GM04504 (cell line): ENCODE data around the gene NRXN3.
"Not testable (repeated sequence)": the region's sequence is repeated elsewhere in the genome, so short reads cannot be mapped to it uniquely, and the experiment has no call there.

ENCODE experiments used
- DNase-seq: peaks from one replicate; pipeline ENCODE4 v3.0.0-alpha.2; 2012; ENCODE audit warnings: low read depth

The NRXN3 gene

DNA sequence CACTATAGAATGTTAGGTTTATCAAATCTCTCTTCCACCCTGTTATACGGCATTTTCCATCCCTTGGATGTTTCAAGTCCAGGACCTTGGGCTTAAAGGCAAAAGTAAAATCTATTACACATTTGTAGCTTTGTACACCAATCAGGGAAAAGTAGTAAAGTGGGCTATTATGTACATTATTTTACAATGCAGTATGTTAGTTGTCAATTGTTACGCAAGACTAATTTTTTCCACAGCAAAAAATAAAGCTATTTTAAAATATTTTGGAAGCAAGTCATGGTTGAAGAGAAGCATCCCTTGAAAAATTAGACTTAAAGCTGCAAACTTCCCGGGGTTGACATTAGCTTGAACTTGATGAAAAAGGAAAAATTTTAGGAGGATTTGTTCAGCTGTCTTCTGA, 1564.9 kb downstream of the NRXN3 start:
- no peak for DNase-seq

DNA sequence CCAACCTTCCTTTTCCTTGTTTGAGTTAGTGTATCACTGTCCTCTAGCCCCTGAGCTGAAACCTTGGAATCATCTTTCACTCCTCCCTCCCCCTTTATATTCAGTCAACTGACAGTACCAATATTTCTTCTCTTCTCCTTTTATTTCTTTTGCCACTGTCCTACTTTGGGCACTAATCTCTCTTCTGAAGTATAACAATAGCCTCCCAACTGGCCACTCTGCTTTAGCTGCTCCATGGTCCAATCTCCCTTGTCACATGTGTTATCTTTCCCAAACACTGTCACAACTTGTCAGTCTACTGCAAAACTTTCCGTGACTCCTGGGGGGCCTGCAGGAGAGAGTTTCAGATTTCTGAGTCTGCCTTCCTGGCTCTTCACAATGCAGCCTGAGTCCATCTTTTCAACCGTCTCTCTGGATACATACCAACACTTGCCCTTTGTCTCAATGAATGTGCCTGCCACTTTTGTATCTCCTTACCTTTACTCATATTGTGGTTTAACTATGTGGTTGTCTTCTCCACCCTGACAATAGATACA, 1570.0 kb downstream of the NRXN3 start:
- DNase-seq: no peak

DNA sequence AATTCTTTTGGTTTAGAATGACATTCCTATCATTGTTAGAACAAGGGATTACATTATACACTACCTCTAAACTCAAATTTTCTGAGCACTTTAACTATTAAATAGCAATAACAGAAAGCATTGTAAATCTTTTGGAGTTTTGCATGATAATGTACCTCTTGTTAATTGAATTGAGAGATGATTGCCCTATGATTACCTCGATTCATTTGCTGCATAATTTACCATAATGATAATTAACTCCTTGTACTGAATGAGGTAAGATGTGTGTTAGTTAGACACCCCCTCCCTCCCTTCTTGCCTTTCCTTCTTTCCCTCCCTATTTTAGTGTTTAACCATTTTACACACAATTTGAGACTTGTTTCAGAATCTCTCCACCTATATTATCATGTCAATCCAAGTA, 1572.0 kb downstream of the NRXN3 start:
- no peak for DNase-seq

- no peak for DNase-seq
Measured at GRCh38 chr14:79745046-79745445, 1574.9 kb downstream of the NRXN3 start.

GRCh38 chr14:79749065-79749464, 1578.9 kb downstream of the NRXN3 start:
- no peak for DNase-seq

DNA sequence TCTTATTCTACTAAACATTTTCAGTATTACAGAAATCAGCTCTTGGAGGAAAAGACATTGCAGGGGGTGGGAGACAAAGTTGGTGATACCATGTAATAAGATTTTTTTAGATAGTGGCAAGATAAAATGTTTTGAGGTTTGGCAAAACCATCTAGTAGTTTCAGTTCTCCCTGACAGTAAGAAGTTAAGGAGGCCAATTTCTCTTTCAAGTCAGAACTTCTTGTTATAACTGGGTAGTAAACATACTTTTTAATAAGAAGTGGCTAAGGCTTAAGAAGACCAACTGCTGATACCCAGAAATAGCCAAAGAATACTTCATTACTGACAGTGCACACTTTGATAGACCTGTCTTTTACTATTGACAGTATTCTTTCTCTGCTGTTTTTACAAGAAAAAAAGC, 1588.8 kb downstream of the NRXN3 start:
- DNase-seq: no peak

DNA sequence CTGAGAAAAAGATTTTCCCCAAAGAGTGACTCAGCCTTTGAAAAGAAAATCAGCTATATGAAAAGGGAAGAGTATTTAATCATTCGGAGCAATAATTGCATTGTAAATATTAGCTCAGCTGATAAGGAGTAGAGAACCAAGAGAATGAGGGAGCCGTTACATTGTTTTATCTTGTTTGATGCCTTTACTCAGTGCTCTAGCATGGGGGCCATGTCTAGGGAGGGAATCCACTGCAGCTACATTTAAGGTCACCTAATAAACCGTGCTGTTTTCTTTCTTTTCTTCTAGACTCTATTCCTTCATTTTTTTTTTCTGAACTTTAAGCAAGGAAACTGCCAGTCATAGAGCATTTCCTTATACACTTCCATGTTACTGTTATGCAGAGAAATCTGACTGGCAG, 1594.2 kb downstream of the NRXN3 start:
- no peak for DNase-seq

DNA sequence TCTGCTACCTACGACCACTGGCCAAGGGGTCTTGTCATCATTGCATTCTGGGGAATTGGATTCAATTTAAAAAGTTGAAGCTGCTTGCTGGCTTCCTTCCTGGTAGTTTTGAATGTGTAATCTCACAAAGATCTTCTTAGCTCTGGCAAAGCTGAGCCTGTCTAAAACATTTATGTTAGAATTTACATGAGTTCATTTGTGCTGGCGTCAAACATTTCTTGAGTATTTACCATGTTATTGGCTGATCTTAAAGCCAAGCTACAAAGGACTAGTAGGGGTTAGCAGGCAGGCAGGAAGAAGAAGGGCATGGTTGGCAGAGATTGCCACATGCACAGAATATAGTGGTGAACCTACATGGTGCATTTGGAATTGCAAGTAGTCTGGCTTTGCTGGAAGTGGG, 1596.3 kb downstream of the NRXN3 start:
- DNase-seq: no peak

- DNase-seq: no peak
Measured at GRCh38 chr14:79767251-79767650, 1597.1 kb downstream of the NRXN3 start.

- DNase-seq: not testable (repeated sequence)
Measured at GRCh38 chr14:79767721-79768120, 1597.5 kb downstream of the NRXN3 start.

DNA sequence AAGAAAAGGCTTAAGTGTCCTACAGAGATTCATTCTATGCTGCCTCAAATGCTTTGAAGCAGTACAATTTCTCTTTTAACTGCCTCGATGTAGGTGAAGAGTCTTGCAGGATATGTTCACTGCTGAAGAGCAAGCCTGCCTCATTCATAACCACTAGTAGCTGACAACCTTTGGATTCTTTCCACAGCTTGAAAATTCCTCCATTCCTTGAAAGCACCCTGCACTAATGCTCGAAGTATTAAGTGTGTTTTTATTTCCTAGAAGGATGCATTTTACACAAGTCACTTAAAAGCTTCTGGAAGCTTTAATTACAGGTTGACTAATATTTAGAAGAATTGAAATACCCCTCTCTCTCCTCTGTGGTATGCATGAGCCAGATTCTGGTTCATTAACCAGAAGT, 1611.7 kb downstream of the NRXN3 start:
- peak; percentile 0 for DNase-seq

GRCh38 chr14:79783041-79783440, 1612.9 kb downstream of the NRXN3 start:
- no peak for DNase-seq

- no peak for DNase-seq
Measured at GRCh38 chr14:79786522-79786921, 1616.3 kb downstream of the NRXN3 start.

- no peak for DNase-seq
Measured at GRCh38 chr14:79788346-79788745, 1618.2 kb downstream of the NRXN3 start.

GRCh38 chr14:79791055-79791732, 1621.0 kb downstream of the NRXN3 start:
- DNase-seq: no peak

- DNase-seq: no peak
Measured at GRCh38 chr14:79802093-79802492, 1631.9 kb downstream of the NRXN3 start.

- no peak for DNase-seq
Measured at GRCh38 chr14:79805636-79806035, 1635.5 kb downstream of the NRXN3 start.

DNA sequence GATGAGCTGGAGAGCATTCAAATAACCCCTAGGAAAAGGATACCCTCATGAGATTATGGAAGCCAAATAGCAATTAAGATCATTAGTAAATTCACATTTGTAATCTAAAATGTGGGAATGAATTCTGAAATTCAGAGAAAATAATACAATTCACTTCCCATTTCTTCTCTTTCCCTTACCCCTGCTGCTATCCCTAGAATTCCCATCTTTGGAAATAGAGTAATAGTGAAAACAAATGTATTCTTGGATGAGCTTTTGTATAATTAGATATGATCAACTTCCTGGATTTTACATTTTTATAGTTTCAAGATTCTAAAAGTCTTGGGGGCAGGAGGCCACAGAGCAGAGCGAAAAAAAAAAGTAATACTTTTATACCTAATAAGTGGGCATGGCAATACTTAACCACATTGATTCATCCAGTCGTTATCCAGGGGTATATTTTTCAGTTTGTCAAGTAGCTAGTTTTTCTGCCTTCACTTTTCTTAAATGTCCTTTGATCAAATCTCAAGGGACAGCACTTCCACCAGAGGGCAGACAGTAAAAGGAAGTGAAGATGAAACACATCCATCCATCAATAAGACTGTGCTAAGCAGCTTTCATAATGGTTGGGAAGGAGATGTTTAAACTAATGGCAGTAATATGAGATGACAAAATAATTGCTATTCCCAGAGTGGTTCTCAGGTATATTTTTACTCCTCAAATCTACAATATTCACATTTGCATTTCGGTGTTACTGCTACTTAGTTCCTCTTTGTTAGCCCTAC, 1639.9 kb downstream of the NRXN3 start:
- DNase-seq: no peak

DNA sequence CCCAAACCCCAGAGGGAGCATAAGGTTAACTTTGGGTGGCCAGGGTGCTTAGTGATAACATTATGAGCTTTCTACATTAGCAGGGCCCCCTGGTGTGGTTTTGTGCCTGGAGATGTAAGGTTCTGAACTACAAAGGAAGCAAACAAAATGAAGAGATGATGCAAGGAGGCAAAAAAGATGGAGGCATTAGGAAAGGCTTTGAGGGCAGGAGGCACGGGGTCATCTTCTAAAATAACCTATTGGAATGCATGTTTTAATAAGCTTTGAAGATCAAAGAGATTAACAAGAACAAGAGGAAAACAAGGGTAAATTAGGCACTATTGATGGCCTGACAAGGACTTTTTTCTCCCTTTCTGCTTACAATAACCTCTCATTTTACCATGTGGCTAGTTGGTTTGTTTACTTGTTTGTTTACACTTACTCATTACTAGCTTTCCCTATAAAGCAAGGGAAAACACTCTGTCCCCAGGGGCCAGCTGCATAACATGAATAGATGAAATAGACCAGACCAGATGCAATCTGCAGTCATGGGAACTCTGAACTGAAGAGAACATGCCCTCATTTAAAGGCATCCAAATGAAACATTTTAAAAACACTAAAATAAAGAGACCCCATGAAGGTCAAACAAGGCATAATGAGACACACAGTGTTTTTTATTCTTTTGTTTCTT, 1650.8 kb downstream of the NRXN3 start:
- DNase-seq: no peak

- no peak for DNase-seq
Measured at GRCh38 chr14:79822034-79822433, 1651.9 kb downstream of the NRXN3 start.

DNA sequence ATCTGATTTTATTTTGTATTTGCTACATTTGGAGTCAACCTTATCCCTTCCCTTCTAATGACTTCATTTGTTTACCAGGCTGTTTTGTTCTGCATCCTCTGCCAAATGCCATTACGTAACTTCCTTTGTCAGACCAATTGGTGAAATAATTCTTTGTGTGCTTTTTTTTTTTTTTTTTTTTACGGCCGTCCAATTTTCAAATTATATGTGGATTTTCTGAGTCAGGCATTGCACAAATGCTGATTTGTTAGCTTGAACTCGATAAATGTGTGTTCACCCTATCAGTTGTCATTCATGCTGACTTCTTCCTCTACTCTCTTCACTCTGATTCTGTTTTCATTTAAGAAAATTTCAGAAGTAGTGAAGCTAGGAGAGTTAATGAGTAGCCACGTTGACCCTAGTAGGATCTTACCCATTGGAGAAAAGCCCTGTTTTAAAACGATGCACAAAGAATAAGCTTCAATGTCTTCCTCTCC, 1654.9 kb downstream of the NRXN3 start:
- DNase-seq: peak; percentile 24

GRCh38 chr14:79826362-79826761, 1656.2 kb downstream of the NRXN3 start:
- no peak for DNase-seq
